ENCODE data around the gene CHRNA7.

CHRNA7 gene

GRCh38 chr15:32089851-32090359 is 59.6 kb downstream of the CHRNA7 start:
- FAIRE-seq: no peak

GRCh38 chr15:32091505-32092380 is 61.4 kb downstream of the CHRNA7 start:
- no peak for FAIRE-seq

- no peak for FAIRE-seq
Observed at GRCh38 chr15:32096213-32096612, 65.9 kb downstream of the CHRNA7 start.

- FAIRE-seq: no peak
Observed at GRCh38 chr15:32096916-32097617, 66.8 kb downstream of the CHRNA7 start.

- FAIRE-seq: no peak
Observed at GRCh38 chr15:32098033-32098432, 67.7 kb downstream of the CHRNA7 start.

- FAIRE-seq: no peak
Observed at GRCh38 chr15:32099097-32099785, 68.9 kb downstream of the CHRNA7 start.

- no peak for FAIRE-seq
Observed at GRCh38 chr15:32099956-32100684, 69.8 kb downstream of the CHRNA7 start.

DNA sequence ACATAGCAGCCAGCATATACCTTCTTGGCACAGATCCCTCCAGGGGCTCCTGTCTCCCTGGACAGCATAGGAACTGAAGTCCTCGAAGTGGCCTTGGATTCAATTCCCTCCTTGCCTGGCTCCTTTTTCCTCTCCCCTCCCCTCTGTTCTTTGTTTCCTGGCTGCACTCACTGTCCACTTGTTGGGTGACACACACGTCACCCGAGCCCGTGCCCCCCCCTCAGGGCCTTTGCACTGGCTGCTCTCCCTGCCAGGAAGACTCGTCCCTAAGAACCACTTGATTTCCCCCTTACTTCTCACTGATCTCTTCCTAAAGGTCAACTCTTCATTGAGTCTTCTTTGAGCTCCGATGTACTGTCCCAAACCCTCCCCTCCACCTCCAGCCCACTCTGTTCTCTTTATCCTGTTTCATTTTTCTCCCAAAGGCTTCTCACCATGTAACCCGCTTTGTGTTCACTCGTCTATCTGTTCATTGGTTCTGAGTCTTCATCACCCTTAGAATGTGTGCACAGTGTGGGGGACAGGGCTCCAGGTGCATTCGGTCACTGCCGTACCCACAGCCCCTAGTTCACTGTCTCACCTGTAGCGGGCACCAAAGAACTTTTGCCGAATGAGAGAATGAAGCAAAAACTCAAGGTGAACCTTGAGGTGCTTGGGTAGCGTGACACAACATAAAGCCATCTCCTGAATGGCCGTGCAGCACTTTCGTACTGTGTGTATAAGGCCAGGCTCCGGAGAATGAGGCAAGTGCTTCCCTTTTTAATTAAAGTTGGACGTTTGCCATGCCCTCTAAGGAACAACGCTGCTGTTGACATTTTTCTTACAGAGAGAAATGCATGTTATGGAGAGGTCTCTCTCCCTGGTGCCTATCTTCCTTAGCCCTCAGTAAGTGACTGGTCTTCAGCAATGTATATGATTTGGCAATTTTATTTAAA is 74.0 kb downstream of the CHRNA7 start:
- FAIRE-seq: no peak

GRCh38 chr15:32105258-32106241 is 75.2 kb downstream of the CHRNA7 start:
- FAIRE-seq: no peak

GRCh38 chr15:32106401-32107381 is 76.4 kb downstream of the CHRNA7 start:
- FAIRE-seq: no peak

DNA sequence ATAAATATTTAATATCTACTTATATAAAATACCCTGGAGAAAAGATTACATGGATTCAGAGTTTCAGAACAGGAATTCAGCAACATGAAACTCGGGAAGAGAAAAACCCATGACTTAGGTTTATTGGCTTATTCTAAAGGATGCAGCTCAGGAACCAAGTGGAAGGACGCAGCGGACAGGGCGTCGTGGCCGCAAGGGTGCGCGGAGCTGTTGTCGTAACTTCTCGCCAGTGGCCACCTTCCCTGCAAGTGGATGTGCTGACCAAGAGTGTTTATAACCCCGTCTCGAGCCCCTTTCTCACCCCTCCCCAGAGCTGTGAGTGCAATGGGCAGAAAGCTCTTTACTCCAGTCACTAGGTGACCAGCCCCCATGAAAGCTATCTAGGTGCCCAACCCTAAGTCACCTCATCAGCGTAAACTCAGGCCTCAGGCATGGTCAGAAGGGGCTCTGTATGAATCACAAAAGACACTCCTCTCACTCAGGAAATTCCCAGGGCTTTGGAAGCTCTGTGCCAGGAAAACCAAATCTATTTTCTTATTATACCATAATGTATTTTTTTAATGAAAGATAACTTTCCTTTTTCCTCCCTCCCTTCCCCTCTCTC is 77.3 kb downstream of the CHRNA7 start:
- FAIRE-seq: no peak

DNA sequence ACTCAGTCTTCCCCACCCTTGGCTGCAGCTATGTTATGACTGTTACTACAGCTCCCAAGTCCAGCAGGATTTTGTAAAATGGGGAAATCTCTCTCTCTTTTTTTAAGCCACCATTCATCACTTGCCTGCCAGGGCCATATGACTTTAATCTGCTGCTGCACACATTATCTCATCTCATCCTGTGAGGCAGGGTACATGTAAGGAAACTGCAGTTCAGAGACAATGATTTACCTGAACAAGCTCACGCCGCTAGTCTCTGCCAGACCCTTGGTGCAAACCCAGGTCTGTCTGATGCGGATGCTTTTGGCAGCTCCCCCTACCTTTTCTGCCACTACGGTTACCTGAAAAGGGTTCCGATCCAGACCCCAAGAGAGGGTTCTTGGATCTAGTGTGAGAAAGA is 78.3 kb downstream of the CHRNA7 start:
- no peak for FAIRE-seq

DNA sequence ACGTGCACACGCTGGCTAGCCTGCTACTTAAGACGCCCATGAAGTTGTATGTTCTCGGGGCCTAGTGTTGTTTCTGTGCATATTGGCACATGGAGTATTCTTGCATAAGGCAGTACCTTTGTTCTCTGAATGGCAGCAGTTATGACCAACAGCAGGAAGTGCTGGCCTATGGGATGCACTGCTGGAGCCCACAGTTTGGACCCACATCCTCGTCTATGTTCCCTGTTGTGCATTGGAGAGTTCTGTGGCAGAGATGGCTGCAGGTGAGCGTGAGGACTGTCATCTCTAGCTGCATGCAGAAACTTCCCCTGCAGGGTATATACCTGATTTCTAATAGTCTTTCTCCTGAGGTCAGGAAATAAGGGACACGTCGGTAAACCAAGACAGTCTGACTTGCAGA is 81.8 kb downstream of the CHRNA7 start:
- no peak for FAIRE-seq

DNA sequence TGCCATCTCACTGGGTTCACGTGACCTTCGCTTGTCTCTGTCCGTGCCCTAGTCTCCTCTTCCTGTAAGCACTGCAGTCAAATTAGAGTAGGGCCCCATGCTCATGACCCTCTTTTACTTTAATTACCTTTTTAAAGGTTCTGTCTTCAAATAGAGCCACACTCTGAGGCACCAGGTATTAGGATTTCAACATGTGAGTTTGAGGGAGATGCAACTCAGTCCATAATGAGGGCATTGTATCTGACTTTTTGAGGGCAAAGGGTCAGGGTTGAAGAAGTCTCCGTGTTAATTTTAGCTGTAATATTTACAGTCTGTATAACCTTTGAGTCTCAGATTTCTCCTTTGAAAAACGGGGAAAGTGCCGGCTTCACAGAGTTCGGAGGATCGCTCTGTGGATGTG is 82.9 kb downstream of the CHRNA7 start:
- no peak for FAIRE-seq

GRCh38 chr15:32117122-32117521 is 86.8 kb downstream of the CHRNA7 start:
- FAIRE-seq: no peak

DNA sequence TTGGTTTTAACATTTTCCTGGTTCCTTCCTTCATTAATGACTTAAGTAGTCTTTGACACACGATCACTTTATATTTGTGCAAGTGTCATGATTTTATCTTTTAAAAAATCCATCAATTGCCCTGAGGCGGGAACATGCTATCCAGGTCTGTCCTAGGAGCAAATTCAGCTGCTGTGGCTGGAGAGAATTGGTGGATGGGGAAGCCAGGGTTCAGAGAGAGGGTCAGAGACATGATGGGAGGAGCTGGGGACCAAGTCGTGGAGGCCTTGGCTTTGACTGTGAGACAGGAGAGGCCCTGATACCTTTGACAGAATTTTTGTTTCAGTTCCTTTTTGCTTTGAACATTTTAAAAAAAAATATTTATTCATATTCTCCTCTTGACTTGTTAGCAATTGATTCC is 89.0 kb downstream of the CHRNA7 start:
- FAIRE-seq: no peak

- no peak for FAIRE-seq
Observed at GRCh38 chr15:32119694-32120330, 89.5 kb downstream of the CHRNA7 start.

All from islet of Langerhans (tissue), 1 donor.